RKO (cell line): ENCODE measurements around the gene ANKDD1B.
A peak's percentile ranks its signal among the peaks of the same experiment; 100 is the strongest.
"Not testable (repeated sequence)": the region's sequence is repeated elsewhere in the genome, so short reads cannot be mapped to it uniquely, and the experiment has no call there.

Source experiments
- DNase-seq: peaks from one replicate; pipeline ENCODE4 v3.0.0-alpha.2; 2016; ENCODE audit warnings: low spot score

Gene ANKDD1B

GRCh38 chr5:75662061-75662460, 50.8 kb downstream of the ANKDD1B start:
- DNase-seq, result no peak

GRCh38 chr5:75663579-75664284, 52.5 kb downstream of the ANKDD1B start:
- no peak for DNase-seq

- DNase-seq, result no peak
Observed at GRCh38 chr5:75664979-75665378, 53.7 kb downstream of the ANKDD1B start.

- no peak for DNase-seq
Observed at GRCh38 chr5:75666801-75667200, 55.5 kb downstream of the ANKDD1B start.

GRCh38 chr5:75667586-75667985, 56.3 kb downstream of the ANKDD1B start:
- DNase-seq, result peak; percentile 18

- DNase-seq, result no peak
Observed at GRCh38 chr5:75668445-75668844, 57.2 kb downstream of the ANKDD1B start.

GRCh38 chr5:75668977-75669689, 57.9 kb downstream of the ANKDD1B start:
- peak; percentile 83 for DNase-seq

GRCh38 chr5:75670577-75670976, 59.3 kb downstream of the ANKDD1B start:
- no peak for DNase-seq

GRCh38 chr5:75671506-75671905, 60.3 kb downstream of the ANKDD1B start:
- DNase-seq, result no peak

GRCh38 chr5:75672616-75673015, 61.4 kb downstream of the ANKDD1B start:
- DNase-seq, result no peak

- no peak for DNase-seq
Observed at GRCh38 chr5:75675783-75676182, 64.5 kb downstream of the ANKDD1B start.

- no peak for DNase-seq
Observed at GRCh38 chr5:75677607-75678006, 66.4 kb downstream of the ANKDD1B start.

GRCh38 chr5:75678155-75678554, 66.9 kb downstream of the ANKDD1B start:
- DNase-seq, result no peak

GRCh38 chr5:75681125-75681830, 70.0 kb downstream of the ANKDD1B start:
- peak; percentile 67 for DNase-seq

- DNase-seq, result no peak
Observed at GRCh38 chr5:75685141-75685540, 73.9 kb downstream of the ANKDD1B start.

GRCh38 chr5:75686480-75686879, 75.2 kb downstream of the ANKDD1B start:
- DNase-seq, result no peak

GRCh38 chr5:75690669-75691068, 79.4 kb downstream of the ANKDD1B start:
- DNase-seq, result no peak

GRCh38 chr5:75694781-75695180, 83.5 kb downstream of the ANKDD1B start:
- DNase-seq, result no peak

- DNase-seq, result not testable (repeated sequence)
Observed at GRCh38 chr5:75695472-75696351, 84.5 kb downstream of the ANKDD1B start.

- no peak for DNase-seq
Observed at GRCh38 chr5:75701856-75702255, 90.6 kb downstream of the ANKDD1B start.

GRCh38 chr5:75706016-75706415, 94.8 kb downstream of the ANKDD1B start:
- no peak for DNase-seq

- DNase-seq, result no peak
Observed at GRCh38 chr5:75706775-75707174, 95.5 kb downstream of the ANKDD1B start.
